Mesodermal cell (in vitro differentiated cells): ENCODE results near the gene BACE1. TPM values are rescaled to one million over a fixed set of nuclear protein-coding genes. Genes with fewer than 3 reads are reported as not detected.

Source experiments
- H3K27ac ChIP-seq: 2 replicates; pipeline ENCODE4 v1.7.0; 2013; ENCODE audit warnings: mild to moderate bottlenecking, low read depth, low read length, moderate library complexity; ENCODE audit not compliant: severe bottlenecking
- H3K36me3 ChIP-seq: 2 replicates; pipeline ENCODE4 v1.7.1; 2013; ENCODE audit warnings: mild to moderate bottlenecking, low read length, moderate library complexity; ENCODE audit not compliant: control insufficient read depth, insufficient read depth
- H3K4me1 ChIP-seq: one replicate; pipeline ENCODE4 v1.7.1; 2013; ENCODE audit warnings: mild to moderate bottlenecking, low read length; ENCODE audit not compliant: insufficient read depth, control insufficient read depth, poor library complexity, severe bottlenecking
- H3K4me3 ChIP-seq: 2 replicates; pipeline ENCODE4 v1.7.0; 2013; ENCODE audit warnings: low read length, control low read depth, mild to moderate bottlenecking; ENCODE audit not compliant: insufficient read depth, poor library complexity, severe bottlenecking; ENCODE audit errors: extremely low read depth
- H3K9me3 ChIP-seq: 2 replicates; pipeline ENCODE4 v1.7.1; 2013; ENCODE audit warnings: mild to moderate bottlenecking, low read length, moderate library complexity; ENCODE audit not compliant: control insufficient read depth
- WGBS, 2 experiments: methylation state at CpG; one replicate each; pipeline ENCODE4 v1.1.5; 2013; ENCODE audit warnings: missing lambda C conversion rate in 2 of 2; ENCODE audit not compliant: insufficient coverage in 2 of 2; 5-methylcytosine and 5-hydroxymethylcytosine counted together
- polyA plus RNA-seq, 2 experiments: library from polyadenylated mRNA; stranded (reverse); fragments of 50-300 nt; gene quantifications; one replicate each; pipeline ENCODE4 v1.2.3, GENCODE V29; 2013

Gene BACE1
- polyA plus RNA-seq (2013, experiment 1 of 2): 33.2 TPM
- 30.5 TPM for polyA plus RNA-seq (2013, experiment 2 of 2)

DNA sequence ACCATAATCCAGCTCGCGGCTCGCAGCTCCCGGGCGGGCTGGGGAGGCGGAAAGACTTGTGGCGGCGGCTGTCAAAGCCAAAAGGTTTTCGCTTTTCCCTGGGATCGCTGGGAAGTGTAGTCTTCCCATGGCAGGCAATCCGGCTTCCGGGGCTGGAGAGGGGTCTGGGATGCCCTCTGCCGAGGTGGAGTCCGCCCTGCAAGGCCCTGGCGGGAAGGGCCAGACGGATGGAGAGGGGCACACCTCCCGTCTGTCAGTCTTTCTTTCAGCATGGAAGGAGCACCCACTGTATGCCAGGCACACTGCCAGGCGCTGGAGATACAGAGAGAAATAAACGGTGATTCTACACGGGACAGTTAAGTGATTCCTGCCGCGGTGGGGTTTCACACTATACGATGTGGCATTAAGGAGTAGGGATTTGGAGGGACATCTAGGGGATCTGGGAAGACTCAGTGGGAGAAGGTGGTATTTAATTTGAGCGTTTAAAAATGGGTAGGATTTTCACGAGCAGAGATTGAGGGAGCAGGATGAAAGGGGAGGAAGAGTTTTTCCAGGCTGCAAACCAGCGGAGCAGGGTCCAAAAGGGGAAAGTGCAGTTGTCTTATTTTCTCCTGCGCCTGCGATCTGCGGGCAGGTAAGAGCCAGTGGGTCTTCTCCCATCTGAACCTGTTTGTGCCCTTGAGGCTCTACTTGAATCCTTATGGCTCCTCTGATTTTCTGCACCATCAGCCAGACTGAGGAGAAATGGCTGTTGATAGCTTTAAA lies at the start of gene BACE1:
TSS of gene BACE1 (minus strand) at position 60 of the 765 bp plus-strand sequence. CDS start 461 bp downstream, outside the sequence.
- Histone ChIP-seq H3K27ac (no peak within 1 kb of the TSS), H3K4me1 (peaks cover 13% of the 10 kb centered on the region), H3K36me3 (no peaks in the 10 kb centered on the region), H3K4me3 (peak within 1 kb of the TSS; percentile 68), H3K9me3 (no peaks in the 10 kb centered on the region)
- WGBS, 2 experiments: 15 to 17% methylated on average over 29 of the region's 29 CpGs

GRCh38 chr11:117361432-117361831 lies 45.4 kb upstream of the BACE1 start:
- Histone ChIP-seq H3K27ac (no peak overlapping the region), H3K4me1 (no peaks in the 10 kb centered on the region), H3K9me3 (no peaks in the 10 kb centered on the region), H3K4me3 (no peak overlapping the region), H3K36me3 (peaks cover 71% of the 10 kb centered on the region)
- WGBS, 2 experiments: 96% methylated on average over 6 to 8 of the region's 8 CpGs

GRCh38 chr11:117356126-117356890 lies 40.3 kb upstream of the BACE1 start:
- Histone ChIP-seq H3K36me3 (peaks cover 75% of the 10 kb centered on the region), H3K4me1 (no peaks in the 10 kb centered on the region), H3K27ac (no peak overlapping the region), H3K9me3 (no peaks in the 10 kb centered on the region), H3K4me3 (no peak overlapping the region)
- WGBS, 2 experiments: 93% methylated on average over 7 to 9 of the region's 9 CpGs

DNA sequence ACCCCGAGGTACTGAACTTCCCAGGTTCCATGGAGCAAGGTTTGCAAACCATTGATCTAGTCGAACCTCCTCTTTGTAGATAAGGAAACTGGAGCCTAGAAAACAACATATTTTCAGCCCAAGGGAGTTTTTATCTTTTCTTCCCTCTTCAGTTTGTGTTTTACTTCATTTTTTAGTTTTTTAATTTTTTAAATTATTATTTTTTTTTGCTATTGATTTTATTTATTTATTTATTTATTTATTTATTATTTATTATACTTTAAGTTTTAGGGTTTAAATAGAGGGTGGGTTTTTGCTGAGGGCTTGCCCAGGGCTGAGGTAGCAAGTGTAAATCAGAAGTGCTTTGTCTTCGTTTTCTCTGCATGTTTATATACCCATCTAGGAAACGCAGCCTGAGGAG lies 38.5 kb upstream of the BACE1 start:
- Histone ChIP-seq H3K4me1 (no peaks in the 10 kb centered on the region), H3K27ac (no peak overlapping the region), H3K4me3 (no peak overlapping the region), H3K9me3 (no peaks in the 10 kb centered on the region), H3K36me3 (peaks cover 68% of the 10 kb centered on the region)
- WGBS, 2 experiments: 100% methylated on average over 1 of the region's 4 CpGs; no CpG with 5 or more reads in 1 of the 2 experiments

DNA sequence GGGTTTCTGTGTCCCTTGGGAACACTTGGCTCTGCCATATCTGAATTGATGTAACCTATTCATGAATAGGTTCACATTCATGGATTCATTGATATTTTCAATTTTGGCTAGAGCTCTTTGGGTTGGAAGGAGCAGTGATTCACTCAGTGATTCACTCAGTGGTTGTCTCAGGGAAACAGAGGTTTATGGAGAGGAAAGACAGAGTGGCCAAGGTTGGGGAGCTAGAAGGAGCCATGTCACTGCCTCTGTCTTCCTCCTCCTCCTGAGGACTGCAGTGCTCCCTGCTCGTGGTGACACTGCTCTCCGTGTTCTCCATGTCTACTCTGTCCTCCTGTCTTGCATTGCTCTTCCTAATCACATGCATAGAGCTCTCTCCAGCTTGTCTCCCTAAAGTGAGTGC lies 29.0 kb upstream of the BACE1 start:
- Histone ChIP-seq H3K4me3 (no peak overlapping the region), H3K27ac (no peak overlapping the region), H3K36me3 (peaks cover 71% of the 10 kb centered on the region), H3K4me1 (no peaks in the 10 kb centered on the region), H3K9me3 (no peaks in the 10 kb centered on the region)
- WGBS, 2 experiments: 95 to 96% methylated on average over 2 of the region's 2 CpGs

DNA sequence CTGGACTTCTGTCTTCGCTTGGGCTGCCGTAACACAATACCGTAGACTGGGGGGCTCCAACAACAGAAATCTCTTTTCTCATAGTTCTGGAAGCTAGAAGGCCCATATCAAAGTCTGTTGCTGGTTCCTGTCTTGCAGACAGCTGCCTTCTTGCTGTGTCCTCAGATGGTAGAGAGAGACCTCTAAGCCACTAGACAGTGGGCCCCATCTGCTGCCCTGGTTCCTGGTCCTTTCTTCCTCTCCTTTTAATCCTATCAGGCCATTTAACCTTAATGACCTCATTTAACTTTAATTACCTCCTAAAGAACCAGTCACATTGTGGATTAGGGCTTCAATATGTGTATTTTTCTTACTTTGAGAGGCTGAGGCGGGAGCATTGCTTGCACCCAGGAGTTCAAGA lies 21.0 kb upstream of the BACE1 start:
- H3K36me3 ChIP-seq: peaks cover 55% of the 10 kb centered on the region
- 93 to 100% methylated on average over 2 of the region's 4 CpGs for WGBS, 2 experiments
- no peak overlapping the region for H3K27ac ChIP-seq
- H3K9me3 ChIP-seq: no peaks in the 10 kb centered on the region
- H3K4me3 ChIP-seq: no peak overlapping the region
- H3K4me1 ChIP-seq: no peaks in the 10 kb centered on the region

- no peak overlapping the region for H3K4me3 ChIP-seq
- H3K9me3 ChIP-seq: no peaks in the 10 kb centered on the region
- WGBS, 2 experiments: 94 to 100% methylated on average over 1 to 5 of the region's 5 CpGs
- H3K36me3 ChIP-seq: peaks cover 39% of the 10 kb centered on the region
- no peaks in the 10 kb centered on the region for H3K4me1 ChIP-seq
- no peak overlapping the region for H3K27ac ChIP-seq
These were observed 19.3 kb upstream of the BACE1 start for GRCh38 chr11:117335399-117335798.

DNA sequence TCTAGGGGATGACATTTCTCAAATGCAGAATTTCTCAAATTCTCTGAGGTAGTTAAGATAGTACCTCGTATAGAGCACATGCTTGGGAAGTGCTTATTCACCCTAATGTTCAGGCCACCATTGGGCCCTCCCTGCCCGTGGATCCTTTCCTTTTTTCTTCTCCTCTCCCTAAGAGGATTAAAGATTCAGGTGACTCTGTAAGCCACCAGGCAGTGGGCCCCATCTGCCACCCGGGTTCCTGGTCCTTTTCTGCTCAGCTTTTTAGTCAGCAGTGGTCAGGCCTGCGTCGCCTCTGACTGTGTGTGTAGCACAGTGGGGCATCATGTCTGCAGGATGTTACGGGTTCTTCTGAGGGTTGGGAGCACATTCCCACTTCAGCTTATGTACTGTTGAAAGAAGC lies 18.8 kb upstream of the BACE1 start:
- WGBS, 2 experiments: 95 to 98% methylated on average over 4 of the region's 6 CpGs
- Histone ChIP-seq H3K9me3 (no peaks in the 10 kb centered on the region), H3K4me3 (no peak overlapping the region), H3K36me3 (peaks cover 34% of the 10 kb centered on the region), H3K27ac (no peak overlapping the region), H3K4me1 (no peaks in the 10 kb centered on the region)

- H3K27ac ChIP-seq: no peak overlapping the region
These were observed 17.9 kb upstream of the BACE1 start for GRCh38 chr11:117333917-117334316.

DNA sequence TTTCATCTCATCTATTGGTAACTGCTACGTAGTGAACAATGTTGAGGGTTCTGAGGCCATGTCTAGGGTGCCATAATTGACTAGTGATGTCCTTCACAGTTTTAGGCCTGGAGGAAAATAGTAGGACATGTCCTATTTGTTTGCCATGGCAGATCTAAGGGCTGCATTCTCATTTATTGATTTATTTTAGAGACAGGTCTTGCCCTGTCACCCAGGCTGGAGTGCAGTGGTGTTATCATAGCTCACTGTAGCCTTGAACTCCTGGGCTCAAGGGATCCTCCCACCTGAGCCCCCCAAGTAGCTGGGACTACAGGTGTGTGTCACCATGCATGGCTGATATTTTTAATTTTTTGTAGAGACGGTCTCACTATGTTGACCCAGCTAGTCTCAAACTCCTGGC lies 16.8 kb upstream of the BACE1 start:
- Histone ChIP-seq H3K36me3 (peaks cover 14% of the 10 kb centered on the region), H3K4me3 (no peak overlapping the region), H3K4me1 (peaks cover 5% of the 10 kb centered on the region), H3K27ac (no peak overlapping the region), H3K9me3 (no peaks in the 10 kb centered on the region)
- WGBS, 2 experiments: 82 to 100% methylated on average over 1 to 2 of the region's 2 CpGs

More at GRCh38 chr11:117333917-117334316, 17.9 kb upstream of the BACE1 start:
- H3K36me3 ChIP-seq: peaks cover 24% of the 10 kb centered on the region
- no peak overlapping the region for H3K4me3 ChIP-seq
- no peaks in the 10 kb centered on the region for H3K9me3 ChIP-seq
- 94 to 97% methylated on average over 5 to 8 of the region's 9 CpGs for WGBS, 2 experiments
- peaks cover 2% of the 10 kb centered on the region for H3K4me1 ChIP-seq
